ENCODE data around the gene UNC45B.
"Not testable (repeated sequence)": the region's sequence is repeated elsewhere in the genome, so short reads cannot be mapped to it uniquely, and the experiment has no call there.

UNC45B gene

GRCh38 chr17:35141681-35142466, 5.7 kb upstream of the UNC45B start, which contains the start of gene NLE1:
TSS of gene NLE1 (minus strand) at chr17:35142303. CDS start at chr17:35142275, 28 bp downstream.
- no peak for FAIRE-seq

GRCh38 chr17:35142467-35142796, 5.2 kb upstream of the UNC45B start:
- FAIRE-seq (no peak), DNase-seq (ENCODE audit: low spot score) (no peak)

More at GRCh38 chr17:35141681-35142466, 5.7 kb upstream of the UNC45B start, which contains the start of gene NLE1:
- peak; percentile 61 for DNase-seq (ENCODE audit: low spot score)

DNA sequence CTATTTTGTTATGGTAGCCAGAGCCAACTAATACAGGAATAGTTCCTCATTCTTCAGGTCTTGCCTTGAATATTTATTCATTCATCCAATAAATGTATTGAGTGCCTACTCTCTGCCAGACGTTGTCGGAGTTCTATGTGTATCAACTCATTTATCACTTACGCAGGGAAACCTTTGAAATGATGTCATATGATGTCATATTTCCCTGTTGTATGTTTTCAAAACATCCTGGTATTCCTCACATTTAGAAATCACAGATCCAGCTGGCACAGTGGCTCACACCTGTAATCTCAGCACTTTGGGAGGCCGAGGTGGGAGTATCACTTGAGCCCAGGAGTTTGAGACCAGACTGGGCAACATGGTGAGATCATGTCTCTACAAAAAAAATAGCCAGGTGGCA, 2.8 kb upstream of the UNC45B start:
- FAIRE-seq (no peak), DNase-seq (ENCODE audit: low spot score) (no peak)

DNA sequence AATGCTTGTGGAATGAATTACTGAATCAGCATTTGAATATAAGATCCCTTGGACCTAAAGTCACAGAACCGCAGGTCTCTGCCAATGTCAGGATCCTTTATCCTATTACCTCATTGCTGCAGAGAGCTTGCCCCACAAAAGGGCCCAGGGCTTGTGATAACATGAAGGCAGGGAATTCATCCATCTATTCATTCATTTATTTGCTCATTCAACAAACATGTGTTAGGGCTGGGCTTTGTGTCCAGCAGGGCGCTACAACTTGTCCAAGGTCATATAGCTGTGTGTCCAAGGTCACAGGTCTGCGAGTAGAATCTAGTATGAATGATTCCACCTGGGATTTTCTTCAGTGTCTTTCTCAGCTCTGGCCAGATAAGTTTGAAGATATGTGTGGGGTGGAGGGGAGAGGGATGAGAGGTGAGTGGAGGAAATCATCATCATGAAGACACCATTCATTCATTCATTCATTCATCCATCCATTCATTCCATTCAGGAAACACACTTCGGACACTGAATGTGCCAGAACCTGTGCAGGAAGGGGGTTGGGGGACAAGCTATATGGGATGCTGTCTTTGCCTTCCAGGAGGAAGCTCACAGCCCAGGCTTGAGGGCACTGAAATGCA, 1.3 kb upstream of the UNC45B start:
- FAIRE-seq: no peak
- DNase-seq (ENCODE audit: low spot score): no peak

DNA sequence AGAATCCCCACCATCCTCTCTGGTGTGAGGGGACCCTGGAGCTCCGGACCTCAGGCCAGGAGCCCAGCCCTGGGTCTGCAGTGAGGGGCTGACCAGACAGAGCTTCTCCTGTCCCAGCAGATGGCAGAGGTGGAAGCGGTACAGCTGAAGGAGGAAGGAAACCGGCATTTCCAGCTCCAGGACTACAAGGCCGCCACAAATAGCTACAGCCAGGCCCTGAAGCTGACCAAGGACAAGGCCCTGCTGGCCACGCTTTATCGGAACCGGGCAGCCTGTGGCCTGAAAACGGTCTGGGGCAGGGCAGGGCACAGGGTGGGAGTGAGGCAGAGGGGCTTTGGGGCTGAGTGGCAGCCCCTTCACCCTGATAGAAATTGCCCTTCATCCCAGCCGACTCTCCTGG, 527 bp downstream of the UNC45B start:
- FAIRE-seq (no peak), DNase-seq (ENCODE audit: low spot score) (no peak)

GRCh38 chr17:35149941-35150340, 2.3 kb downstream of the UNC45B start:
- no peak for FAIRE-seq
- DNase-seq (ENCODE audit: low spot score): no peak

GRCh38 chr17:35151080-35151479, 3.5 kb downstream of the UNC45B start:
- FAIRE-seq; DNase-seq (ENCODE audit: low spot score): not testable (repeated sequence)

- FAIRE-seq (no peak), DNase-seq (ENCODE audit: low spot score) (no peak)
These were observed 5.0 kb downstream of the UNC45B start for GRCh38 chr17:35152421-35153140.

DNA sequence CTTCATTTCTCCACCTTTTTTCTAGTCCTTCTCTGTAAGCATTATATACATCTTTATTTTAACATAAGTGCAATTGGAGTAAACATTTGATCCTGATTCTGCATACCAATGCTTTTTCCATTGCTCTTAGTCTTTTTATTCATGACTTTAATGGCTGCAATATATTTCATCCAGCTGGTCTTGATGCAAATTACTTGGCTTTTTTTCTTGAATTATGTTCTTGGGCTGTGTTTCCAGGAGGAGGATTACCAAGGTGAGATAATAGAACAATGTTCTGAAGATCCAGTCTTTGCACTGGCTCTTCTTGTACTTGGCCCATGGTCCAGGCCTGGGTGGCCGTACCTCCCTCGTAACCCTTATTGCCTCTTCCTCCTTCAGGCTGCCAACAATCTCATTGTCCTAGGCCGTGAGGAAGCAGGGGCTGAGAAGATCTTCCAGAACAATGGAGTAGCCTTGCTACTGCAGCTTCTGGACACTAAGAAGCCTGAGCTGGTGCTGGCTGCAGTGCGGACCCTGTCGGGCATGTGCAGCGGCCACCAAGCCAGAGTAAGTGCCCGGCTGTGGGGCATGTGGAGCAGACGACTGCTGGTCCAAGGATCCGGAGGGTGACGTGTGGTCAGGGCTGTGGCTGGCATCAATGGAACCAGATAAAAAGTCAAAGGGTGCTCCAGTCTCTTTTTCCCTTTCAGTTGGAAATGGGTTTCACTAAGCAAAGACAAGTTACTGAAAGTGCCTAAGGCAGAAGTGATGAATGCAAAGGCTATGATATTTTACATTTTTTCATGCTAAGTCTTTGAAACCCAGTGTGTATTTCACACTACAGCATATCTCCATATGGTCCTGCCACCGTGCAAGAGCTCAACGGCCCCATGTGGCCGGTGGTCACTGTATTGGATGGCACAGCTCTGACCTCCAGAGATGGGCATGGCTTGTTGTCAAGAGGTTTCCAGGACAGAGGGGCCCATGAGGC, 6.9 kb downstream of the UNC45B start:
- DNase-seq (ENCODE audit: low spot score) (no peak), FAIRE-seq (no peak)

DNA sequence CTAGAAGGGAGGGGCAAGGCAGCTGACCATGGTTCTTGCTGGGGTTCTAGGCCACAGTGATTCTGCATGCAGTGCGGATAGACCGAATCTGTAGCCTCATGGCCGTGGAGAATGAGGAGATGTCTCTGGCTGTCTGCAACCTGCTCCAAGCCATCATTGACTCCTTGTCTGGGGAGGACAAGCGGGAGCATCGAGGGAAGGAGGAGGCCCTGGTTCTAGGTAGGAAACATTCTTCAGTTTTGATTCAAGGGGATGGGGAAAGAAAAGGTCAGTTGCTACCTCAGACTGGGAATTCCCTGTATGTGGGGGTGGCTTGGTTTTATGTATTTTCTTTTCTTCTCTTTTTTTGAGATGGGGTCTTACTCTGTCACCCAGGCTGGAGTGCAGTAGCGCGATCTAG, 7.6 kb downstream of the UNC45B start:
- no peak for DNase-seq (ENCODE audit: low spot score)
- no peak for FAIRE-seq

- FAIRE-seq: no peak
- no peak for DNase-seq (ENCODE audit: low spot score)
These were observed 12.3 kb downstream of the UNC45B start for GRCh38 chr17:35159940-35160339.

DNA sequence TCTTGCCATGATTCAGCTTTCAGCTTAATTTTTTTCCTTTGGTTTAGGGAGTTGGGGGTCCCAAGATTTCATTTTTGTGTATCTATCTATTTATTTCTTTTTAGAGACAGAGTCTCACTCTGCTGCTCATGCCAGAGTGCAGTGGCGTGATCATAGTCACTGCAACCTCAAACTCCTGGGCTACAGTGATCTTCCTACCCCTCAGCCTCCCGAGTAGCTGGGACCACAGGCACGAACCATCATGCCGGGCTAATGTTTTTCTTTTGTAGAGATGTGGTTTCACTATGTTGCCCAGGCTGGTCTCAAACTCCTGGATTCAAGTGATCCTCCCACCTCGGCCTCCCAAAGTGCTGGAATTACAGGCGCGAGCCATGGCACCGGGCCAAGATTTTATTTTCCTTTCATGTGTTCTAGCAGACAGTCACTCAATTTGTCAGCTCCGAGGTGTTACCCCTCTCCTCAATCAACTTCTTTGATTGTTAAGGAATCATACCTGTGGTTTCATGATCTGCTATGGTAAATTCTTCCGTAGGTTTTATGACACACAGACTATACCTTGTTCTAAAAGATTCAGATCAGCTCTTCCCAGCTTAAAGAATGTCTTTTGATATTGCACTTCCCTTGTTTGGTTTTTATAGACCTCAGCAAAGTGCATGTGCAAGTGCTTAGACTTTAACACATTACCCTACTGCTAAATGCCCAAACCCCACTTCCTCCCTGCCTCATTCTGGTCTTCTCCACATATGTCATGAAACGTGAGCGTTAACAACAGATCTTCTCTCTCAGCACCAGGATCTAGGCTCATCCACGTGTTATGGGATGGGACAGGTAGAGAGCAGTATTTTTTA, 13.0 kb downstream of the UNC45B start:
- FAIRE-seq (no peak), DNase-seq (ENCODE audit: low spot score) (no peak)

DNA sequence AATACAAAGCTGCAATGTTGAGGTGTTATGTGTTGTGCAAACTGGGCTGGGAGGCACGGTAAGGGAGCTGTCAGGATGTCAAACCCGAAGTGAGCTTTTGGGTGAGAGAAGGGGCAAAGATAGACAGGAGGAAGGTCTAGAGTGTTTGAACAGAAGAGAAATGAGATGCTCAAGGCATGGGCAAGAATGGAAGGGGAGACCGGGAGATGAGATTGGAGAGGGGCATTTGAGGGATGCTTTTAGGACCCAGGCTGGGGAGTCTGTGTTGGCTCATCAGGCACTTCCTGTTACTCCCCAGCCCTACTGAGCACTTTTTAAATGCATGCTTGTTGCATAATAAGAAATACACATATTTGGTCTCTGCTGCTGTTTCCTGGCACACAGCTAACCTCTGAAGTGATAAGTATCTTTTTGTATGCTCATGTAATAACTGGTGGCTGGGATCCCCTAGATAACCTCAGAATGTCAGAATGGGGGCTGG, 13.7 kb downstream of the UNC45B start:
- FAIRE-seq (no peak), DNase-seq (ENCODE audit: low spot score) (no peak)

DNA sequence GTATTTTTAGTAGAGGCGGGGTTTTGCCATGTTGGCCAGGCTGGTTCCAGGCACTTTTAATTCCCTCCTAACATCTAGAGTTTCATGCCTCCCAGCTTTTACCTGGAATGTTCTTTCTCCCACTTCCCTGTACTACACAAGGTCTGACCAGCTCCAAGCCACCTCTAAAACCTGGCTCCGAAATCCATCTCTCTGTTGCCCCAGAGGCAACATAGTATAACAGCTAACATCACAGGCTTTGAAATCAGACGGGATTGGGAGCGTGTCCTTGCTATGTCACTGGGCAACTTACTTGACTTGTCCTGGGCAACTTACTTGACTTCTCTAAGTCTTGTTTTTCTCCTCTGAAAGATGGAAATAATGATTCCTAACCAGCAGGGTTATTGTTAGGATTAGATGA, 15.1 kb downstream of the UNC45B start:
- DNase-seq (ENCODE audit: low spot score): no peak
- FAIRE-seq: no peak

GRCh38 chr17:35163886-35164285, 16.3 kb downstream of the UNC45B start:
- DNase-seq (ENCODE audit: low spot score) (no peak), FAIRE-seq (no peak)

GRCh38 chr17:35164716-35165115, 17.1 kb downstream of the UNC45B start:
- FAIRE-seq: no peak
- DNase-seq (ENCODE audit: low spot score): no peak

DNA sequence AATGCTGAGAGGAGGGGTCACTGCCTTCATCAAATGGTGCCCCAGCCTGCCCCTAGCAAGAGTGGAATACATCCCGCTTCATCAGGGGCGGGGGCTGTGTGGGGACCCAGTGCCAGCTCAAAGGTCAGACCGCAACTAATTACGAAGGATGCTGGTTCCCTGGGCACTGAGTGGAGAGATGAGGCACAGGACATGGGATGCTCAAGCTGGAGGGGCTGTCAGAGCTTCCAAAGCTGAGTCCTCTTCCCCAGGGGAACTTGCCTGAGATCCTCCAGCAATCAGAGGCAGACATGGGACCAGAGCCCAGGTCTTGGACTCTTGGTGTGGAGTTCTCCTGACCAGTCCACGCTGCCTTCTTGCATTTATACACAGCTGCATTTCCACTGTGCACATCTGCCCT, 18.9 kb downstream of the UNC45B start:
- DNase-seq (ENCODE audit: low spot score) (no peak), FAIRE-seq (no peak)

- DNase-seq (ENCODE audit: low spot score) (no peak), FAIRE-seq (no peak)
These were observed 19.4 kb downstream of the UNC45B start for GRCh38 chr17:35167046-35167445.

- DNase-seq (ENCODE audit: low spot score): peak; percentile 42
- FAIRE-seq: no peak
These were observed 20.0 kb downstream of the UNC45B start for GRCh38 chr17:35167666-35168065.

DNA sequence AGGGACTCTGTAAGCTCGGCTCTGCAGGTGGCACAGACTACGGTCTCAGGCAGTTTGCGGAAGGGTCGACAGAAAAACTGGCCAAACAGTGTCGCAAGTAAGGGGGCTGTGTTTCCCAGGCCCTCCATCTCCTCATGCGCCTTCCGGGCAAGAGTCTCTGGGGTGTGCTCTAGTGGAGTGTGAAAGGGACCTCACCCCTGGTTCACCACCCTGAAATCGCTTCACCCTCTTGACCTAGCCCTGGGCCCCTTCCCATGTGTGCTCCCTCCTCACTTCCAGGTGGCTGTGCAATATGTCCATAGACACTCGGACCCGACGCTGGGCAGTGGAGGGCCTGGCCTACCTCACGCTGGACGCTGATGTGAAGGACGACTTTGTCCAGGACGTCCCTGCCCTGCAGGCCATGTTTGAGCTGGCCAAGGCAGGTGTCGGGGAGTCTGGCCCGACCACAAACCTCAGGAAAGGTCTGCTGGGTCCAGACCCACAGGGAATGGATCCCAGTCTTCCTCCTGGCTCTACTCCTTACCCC, 22.3 kb downstream of the UNC45B start:
- no peak for DNase-seq (ENCODE audit: low spot score)
- FAIRE-seq: no peak

Measured in RCC 7860 (cell line).